ENCODE data around the gene FPR1. TPM values are rescaled to one million over a fixed set of nuclear protein-coding genes. Genes with fewer than 3 reads are reported as not detected.

The FPR1 gene
- total RNA-seq, 1 donor from 2014 or later, result not detected

DNA sequence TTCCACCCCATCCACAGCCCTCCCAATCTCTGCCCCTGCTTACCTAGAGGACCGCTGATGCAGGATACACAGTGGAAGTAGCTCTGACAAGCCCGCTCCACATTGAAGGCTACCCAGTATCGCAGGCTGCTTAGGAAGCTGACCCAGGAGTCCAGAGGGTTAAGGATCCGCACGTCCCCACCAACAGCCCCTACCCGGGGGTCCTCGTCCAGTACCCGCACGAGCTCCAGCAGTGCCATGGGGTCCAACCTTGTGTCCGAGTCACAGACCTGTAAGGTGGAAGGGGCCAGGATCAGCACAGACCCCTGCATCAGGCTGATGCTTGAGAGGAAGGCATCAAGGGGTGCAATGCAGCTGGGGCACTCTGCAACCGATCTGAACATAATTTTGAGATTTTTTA, 34.8 kb downstream of the FPR1 start:
- no peaks in the 10 kb centered on the region for H3K9me3 Mint-ChIP-seq (ENCODE audit: low read depth)
- H3K27ac Mint-ChIP-seq, result no peak overlapping the region
- DNase-seq (ENCODE audit: low spot score, unreplicated experiment), result no peak
- H3K4me1 Mint-ChIP-seq (ENCODE audit: low read depth), result no peaks in the 10 kb centered on the region
- TF ChIP-seq, protein P1, sequence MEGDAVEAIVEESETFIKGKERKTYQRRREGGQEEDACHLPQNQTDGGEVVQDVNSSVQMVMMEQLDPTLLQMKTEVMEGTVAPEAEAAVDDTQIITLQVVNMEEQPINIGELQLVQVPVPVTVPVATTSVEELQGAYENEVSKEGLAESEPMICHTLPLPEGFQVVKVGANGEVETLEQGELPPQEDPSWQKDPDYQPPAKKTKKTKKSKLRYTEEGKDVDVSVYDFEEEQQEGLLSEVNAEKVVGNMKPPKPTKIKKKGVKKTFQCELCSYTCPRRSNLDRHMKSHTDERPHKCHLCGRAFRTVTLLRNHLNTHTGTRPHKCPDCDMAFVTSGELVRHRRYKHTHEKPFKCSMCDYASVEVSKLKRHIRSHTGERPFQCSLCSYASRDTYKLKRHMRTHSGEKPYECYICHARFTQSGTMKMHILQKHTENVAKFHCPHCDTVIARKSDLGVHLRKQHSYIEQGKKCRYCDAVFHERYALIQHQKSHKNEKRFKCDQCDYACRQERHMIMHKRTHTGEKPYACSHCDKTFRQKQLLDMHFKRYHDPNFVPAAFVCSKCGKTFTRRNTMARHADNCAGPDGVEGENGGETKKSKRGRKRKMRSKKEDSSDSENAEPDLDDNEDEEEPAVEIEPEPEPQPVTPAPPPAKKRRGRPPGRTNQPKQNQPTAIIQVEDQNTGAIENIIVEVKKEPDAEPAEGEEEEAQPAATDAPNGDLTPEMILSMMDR (IDR thresholded peaks at IDR 0.05; ENCODE audit: unreplicated experiment), result no peak
- H3K27me3 Mint-ChIP-seq, result peaks cover 70% of the 10 kb centered on the region
- no peaks in the 10 kb centered on the region for H3K36me3 Mint-ChIP-seq (ENCODE audit: insufficient read depth)
- H3K4me3 Mint-ChIP-seq (ENCODE audit: low read depth), result no peak overlapping the region

DNA sequence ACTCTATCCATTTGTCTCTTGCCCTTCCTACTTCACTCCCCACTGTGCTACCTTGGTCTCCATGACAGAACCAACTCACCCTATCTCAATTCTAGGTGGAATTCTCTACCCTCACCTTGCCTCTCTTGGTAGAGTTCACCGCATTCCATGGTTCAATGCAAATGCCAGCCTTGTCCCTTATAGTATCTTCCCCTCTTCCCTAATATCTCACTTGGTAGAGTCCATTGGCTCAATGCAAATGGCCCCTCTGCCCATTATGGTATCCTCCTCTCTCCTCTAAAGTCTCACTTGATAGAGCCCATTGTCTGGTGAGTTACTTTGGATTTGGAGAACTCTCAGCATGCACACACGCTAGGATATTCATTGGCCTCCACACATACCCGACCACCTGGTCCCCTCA, 35.8 kb downstream of the FPR1 start:
- Mint-ChIP-seq H3K9me3 (ENCODE audit: low read depth) (no peaks in the 10 kb centered on the region), H3K36me3 (ENCODE audit: insufficient read depth) (no peaks in the 10 kb centered on the region), H3K27me3 (peaks cover 72% of the 10 kb centered on the region), H3K4me1 (ENCODE audit: low read depth) (no peaks in the 10 kb centered on the region), H3K27ac (no peak overlapping the region), H3K4me3 (ENCODE audit: low read depth) (no peak overlapping the region)
- no peak for DNase-seq (ENCODE audit: low spot score, unreplicated experiment)
- TF ChIP-seq, protein P1 (IDR thresholded peaks at IDR 0.05; ENCODE audit: unreplicated experiment), result no peak

DNA sequence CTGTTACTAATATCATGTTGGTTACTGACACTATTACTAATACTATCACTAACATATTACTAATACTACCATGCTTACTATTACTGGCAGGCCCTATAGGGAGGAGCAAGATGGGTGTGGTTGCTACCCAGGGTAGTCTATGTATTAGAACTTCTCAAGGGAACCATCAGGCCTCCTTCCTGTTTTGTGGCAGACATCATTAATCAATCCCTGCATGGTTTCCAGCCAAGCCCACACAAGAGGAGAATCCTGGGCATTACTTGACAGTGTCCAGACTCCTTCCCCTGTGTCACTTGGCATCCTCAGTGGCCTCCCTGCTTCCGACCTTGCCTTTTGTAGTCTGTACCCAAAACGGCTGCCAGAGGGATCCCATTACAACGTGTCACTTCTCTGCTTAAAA, 36.8 kb downstream of the FPR1 start:
- Mint-ChIP-seq H3K4me1 (ENCODE audit: low read depth) (no peaks in the 10 kb centered on the region), H3K27me3 (peaks cover 69% of the 10 kb centered on the region), H3K9me3 (ENCODE audit: low read depth) (no peaks in the 10 kb centered on the region), H3K36me3 (ENCODE audit: insufficient read depth) (no peaks in the 10 kb centered on the region), H3K4me3 (ENCODE audit: low read depth) (no peak overlapping the region), H3K27ac (no peak overlapping the region)
- TF ChIP-seq, protein P1 (IDR thresholded peaks at IDR 0.05; ENCODE audit: unreplicated experiment), result no peak
- no peak for DNase-seq (ENCODE audit: low spot score, unreplicated experiment)

DNA sequence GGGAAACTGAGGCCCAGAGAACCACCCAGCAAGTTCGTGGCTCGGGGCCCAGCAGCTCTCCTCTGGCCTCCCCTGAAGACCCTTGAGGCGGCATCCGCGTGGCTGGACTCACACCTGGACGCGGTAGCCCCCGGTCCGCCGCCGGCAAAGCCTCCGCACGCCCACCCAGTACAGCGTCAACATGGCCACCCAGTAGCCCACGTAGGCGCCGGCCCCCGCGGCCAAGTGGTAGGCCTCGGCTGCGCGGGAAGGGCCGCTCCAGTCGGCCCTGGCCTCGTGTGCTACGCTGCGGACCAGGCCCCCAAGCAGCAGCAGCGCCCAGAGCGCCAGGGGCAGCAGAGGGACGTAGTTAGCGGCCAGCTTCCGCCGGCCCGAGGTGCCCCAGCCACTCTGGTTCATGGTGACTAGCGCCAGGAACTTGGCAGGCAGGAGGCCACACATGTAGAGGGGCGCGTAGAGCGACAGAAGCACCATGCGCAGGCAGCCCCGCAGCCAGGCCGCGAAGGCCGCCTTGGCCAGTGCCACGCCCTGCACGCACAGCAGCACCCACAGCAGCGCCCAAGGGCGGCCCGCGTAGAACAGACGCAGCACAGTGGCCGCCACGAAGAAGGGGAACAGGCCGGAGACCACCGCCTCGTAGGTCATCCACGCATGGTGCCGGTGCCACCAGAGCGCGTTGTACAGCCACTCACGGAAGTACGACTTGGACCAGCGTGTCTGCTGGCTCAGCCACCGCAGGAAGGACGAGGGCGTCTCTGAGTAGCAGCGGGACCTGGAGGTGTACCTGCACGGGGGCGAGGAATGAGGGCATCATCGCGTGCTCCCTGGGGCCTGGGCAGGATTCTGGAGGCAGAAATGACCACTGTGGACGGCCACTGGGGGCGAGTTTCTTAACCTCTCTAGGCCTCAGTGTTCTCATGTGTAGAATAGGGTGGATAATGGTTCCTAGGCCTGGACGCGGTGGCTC, 38.1 kb downstream of the FPR1 start:
- no peaks in the 10 kb centered on the region for H3K36me3 Mint-ChIP-seq (ENCODE audit: insufficient read depth)
- no peak overlapping the region for H3K4me3 Mint-ChIP-seq (ENCODE audit: low read depth)
- H3K27me3 Mint-ChIP-seq, result peaks cover 64% of the 10 kb centered on the region
- no peaks in the 10 kb centered on the region for H3K4me1 Mint-ChIP-seq (ENCODE audit: low read depth)
- no peak for DNase-seq (ENCODE audit: low spot score, unreplicated experiment)
- H3K9me3 Mint-ChIP-seq (ENCODE audit: low read depth), result no peaks in the 10 kb centered on the region
- TF ChIP-seq, protein P1 (IDR thresholded peaks at IDR 0.05; ENCODE audit: unreplicated experiment), result no peak
- no peak overlapping the region for H3K27ac Mint-ChIP-seq

DNA sequence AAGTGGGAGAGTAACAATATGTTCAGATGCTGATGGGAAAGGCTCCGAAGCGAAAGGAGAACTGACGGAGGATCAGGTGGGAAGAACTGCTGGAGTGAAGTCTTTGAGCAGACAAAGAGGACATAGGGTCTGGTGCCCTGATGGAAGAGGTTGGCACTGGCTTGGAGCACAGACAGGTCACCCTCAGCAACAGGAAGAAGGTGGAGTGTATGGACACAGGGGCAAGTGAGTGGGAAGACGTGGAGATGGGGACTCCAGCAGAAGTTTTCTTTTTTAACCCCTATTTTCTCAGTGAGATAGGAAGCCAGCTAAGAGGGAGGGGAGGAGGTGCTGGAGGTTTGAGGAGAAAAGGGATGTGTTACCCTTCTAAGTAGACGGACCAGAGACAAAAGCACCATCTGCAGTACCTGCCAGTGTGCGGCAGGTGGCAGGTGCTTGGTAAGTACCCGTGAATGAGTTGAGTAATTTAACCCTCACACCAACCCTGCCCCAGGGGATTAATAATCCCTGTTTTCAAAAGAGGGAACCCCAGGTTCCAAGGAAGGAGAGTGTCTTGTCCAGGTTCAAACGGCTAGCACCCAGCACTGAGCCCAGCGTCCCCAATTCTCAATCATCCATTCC, 39.1 kb downstream of the FPR1 start:
- Mint-ChIP-seq H3K36me3 (ENCODE audit: insufficient read depth) (peaks cover under 1% of the 10 kb centered on the region), H3K4me3 (ENCODE audit: low read depth) (no peak overlapping the region), H3K27ac (no peak overlapping the region), H3K4me1 (ENCODE audit: low read depth) (no peaks in the 10 kb centered on the region), H3K9me3 (ENCODE audit: low read depth) (no peaks in the 10 kb centered on the region), H3K27me3 (peaks cover 57% of the 10 kb centered on the region)
- TF ChIP-seq, protein P1 (IDR thresholded peaks at IDR 0.05; ENCODE audit: unreplicated experiment), result peak; percentile 54
- no peak for DNase-seq (ENCODE audit: low spot score, unreplicated experiment)

Data from progenitor cell of endocrine pancreas (in vitro differentiated cells).